PFSK-1 (cell line): ENCODE results near the gene ST8SIA5.

Source experiments
- POLR2AphosphoS5 ChIP-seq: IDR thresholded peaks from 2 replicates; pipeline ENCODE4 v1.6.1; 2012; ENCODE audit warnings: low read depth, mild to moderate bottlenecking, control low read depth, low read length, moderate library complexity
- TAF1 ChIP-seq: IDR thresholded peaks from 2 replicates; pipeline ENCODE4 v1.6.1; 2012; ENCODE audit warnings: low read length, control low read depth, borderline replicate concordance; ENCODE audit not compliant: insufficient read depth
- TF ChIP-seq, protein P1 (sequence below), 2 experiments: IDR thresholded peaks; 2 replicates each; pipeline versions ENCODE4 v1.6.1 to v1.8.0; 2011 to 2012; ENCODE audit warnings: low read depth in 2 of 2, low read length in 2 of 2, control low read depth in 1 of 2, inconsistent platforms in 1 of 2, mild to moderate bottlenecking in 1 of 2, moderate library complexity in 1 of 2; ENCODE audit not compliant: insufficient read depth in 1 of 2

DNA sequence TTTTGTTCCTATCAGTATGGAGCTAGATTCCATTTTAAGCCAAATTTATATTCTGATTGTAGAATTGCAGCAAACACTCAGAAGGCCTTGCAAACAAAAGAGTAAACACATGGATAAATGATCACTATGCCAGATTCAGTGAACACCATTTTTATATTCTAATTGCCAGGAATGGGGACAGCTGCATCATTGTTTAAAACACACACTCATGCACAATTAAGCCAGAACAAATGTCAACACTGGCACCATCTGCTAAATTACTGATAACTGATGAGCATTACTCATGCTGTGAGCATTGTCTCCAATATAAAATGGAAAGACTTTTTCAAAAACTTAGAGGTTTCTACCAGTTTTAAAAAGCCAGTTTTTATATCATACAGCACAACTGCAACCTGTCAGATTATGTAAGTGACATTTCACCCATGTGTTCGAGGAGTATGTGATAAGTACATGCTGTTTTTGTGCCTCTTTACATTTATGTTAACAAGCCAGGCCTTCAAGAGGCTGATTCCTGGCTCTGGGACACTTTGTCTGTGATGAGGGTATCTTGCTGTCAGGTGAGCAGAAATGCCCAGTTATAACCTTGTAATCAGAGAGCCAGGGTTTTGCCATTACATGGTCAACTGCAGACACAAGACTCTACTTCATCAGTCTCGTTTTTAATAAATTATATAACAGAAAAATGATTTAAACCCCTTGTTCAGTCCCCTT lies 4.4 kb upstream of the ST8SIA5 start:
- TF ChIP-seq POLR2AphosphoS5 = no peak
- TF ChIP-seq, protein P1, sequence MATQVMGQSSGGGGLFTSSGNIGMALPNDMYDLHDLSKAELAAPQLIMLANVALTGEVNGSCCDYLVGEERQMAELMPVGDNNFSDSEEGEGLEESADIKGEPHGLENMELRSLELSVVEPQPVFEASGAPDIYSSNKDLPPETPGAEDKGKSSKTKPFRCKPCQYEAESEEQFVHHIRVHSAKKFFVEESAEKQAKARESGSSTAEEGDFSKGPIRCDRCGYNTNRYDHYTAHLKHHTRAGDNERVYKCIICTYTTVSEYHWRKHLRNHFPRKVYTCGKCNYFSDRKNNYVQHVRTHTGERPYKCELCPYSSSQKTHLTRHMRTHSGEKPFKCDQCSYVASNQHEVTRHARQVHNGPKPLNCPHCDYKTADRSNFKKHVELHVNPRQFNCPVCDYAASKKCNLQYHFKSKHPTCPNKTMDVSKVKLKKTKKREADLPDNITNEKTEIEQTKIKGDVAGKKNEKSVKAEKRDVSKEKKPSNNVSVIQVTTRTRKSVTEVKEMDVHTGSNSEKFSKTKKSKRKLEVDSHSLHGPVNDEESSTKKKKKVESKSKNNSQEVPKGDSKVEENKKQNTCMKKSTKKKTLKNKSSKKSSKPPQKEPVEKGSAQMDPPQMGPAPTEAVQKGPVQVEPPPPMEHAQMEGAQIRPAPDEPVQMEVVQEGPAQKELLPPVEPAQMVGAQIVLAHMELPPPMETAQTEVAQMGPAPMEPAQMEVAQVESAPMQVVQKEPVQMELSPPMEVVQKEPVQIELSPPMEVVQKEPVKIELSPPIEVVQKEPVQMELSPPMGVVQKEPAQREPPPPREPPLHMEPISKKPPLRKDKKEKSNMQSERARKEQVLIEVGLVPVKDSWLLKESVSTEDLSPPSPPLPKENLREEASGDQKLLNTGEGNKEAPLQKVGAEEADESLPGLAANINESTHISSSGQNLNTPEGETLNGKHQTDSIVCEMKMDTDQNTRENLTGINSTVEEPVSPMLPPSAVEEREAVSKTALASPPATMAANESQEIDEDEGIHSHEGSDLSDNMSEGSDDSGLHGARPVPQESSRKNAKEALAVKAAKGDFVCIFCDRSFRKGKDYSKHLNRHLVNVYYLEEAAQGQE (IDR thresholded peaks at IDR 0.05; ENCODE audit: insufficient read depth in 1 of 2, low read depth in 2 of 2, low read length in 2 of 2) = no peak
- no peak for TF ChIP-seq TAF1
